CD4-positive, CD25-positive, alpha-beta regulatory T cell (primary cell): ENCODE data around the gene DCPS. TPM values are rescaled to one million over a fixed set of nuclear protein-coding genes. Genes with fewer than 3 reads are reported as not detected.

Experiments
- ATAC-seq, 2 donors: fragments of 150-1000 bp; cut with Tn5 transposase; one replicate each; pipeline ENCODE4 v1.10.0; 2021; ENCODE audit warnings: low read depth in 2 of 2, moderate number of reproducible peaks in 2 of 2, moderate library complexity in 1 of 2
- DNase-seq, 3 donors: peaks; one replicate each; pipeline versions ENCODE4 v3.0.0 to v3.0.0-alpha.2; 2012 to 2022; ENCODE audit warnings: mixed read lengths in 1 of 3
- H3K27ac ChIP-seq: one replicate; pipeline ENCODE4 v1.7.0; 2013; ENCODE audit warnings: mild to moderate bottlenecking, low read length; ENCODE audit not compliant: insufficient read depth, poor library complexity, severe bottlenecking
- H3K27me3 ChIP-seq: one replicate; pipeline ENCODE4 v1.7.0; 2013; ENCODE audit warnings: low read length; ENCODE audit not compliant: control insufficient read depth, insufficient read depth
- H3K36me3 ChIP-seq: one replicate; pipeline ENCODE4 v1.7.0; 2013; ENCODE audit warnings: mild to moderate bottlenecking, low read length, moderate library complexity; ENCODE audit not compliant: control insufficient read depth, insufficient read depth
- H3K4me1 ChIP-seq: 2 replicates; pipeline ENCODE4 v1.7.0; 2013; ENCODE audit warnings: mild to moderate bottlenecking, low read length; ENCODE audit not compliant: insufficient read depth, control insufficient read depth, poor library complexity, severe bottlenecking
- H3K4me3 ChIP-seq: one replicate; pipeline ENCODE4 v1.7.0; 2013; ENCODE audit warnings: low read depth, mild to moderate bottlenecking, low read length, moderate library complexity
- H3K9me3 ChIP-seq, 2 experiments: 1 replicate in 1 of 2; 2 replicates in 1 of 2; pipeline ENCODE4 v1.7.0; 2013; ENCODE audit warnings: low read length in 2 of 2, mild to moderate bottlenecking in 1 of 2, moderate library complexity in 1 of 2; ENCODE audit not compliant: control insufficient read depth in 2 of 2
- H3K27ac Mint-ChIP-seq, 3 donors: one replicate each; pipeline ENCODE4 v1.8.0; 2020 to 2022; ENCODE audit warnings: mild to moderate bottlenecking in 3 of 3, mixed read lengths in 3 of 3, moderate library complexity in 2 of 3
- H3K27me3 Mint-ChIP-seq: one replicate; pipeline ENCODE4 v1.8.0; 2022; ENCODE audit warnings: mild to moderate bottlenecking, mixed read lengths
- H3K36me3 Mint-ChIP-seq: one replicate; pipeline ENCODE4 v1.8.0; 2020; ENCODE audit warnings: mixed read lengths
- H3K4me1 Mint-ChIP-seq, 4 donors: one replicate each; pipeline ENCODE4 v1.8.0; 2020 to 2022; ENCODE audit warnings: mixed read lengths in 4 of 4, mild to moderate bottlenecking in 1 of 4
- H3K4me3 Mint-ChIP-seq, 4 donors: one replicate each; pipeline ENCODE4 v1.8.0; 2020 to 2022; ENCODE audit warnings: mild to moderate bottlenecking in 4 of 4, mixed read lengths in 4 of 4, moderate library complexity in 3 of 4
- H3K9me3 Mint-ChIP-seq, 7 donors: one replicate each; pipeline ENCODE4 v1.8.0; 2020 to 2022; ENCODE audit warnings: mixed read lengths in 7 of 7, mild to moderate bottlenecking in 3 of 7, moderate library complexity in 2 of 7
- polyA plus RNA-seq, 4 donors: library from polyadenylated mRNA; unstranded; fragments of 300-500 nt; fragmentation: Illumina TruSeq; gene quantifications; one replicate each; pipeline ENCODE4 v1.2.3, GENCODE V29; 2021
- total RNA-seq: library from RNA; stranded (reverse); gene quantifications from one replicate; pipeline ENCODE4 v1.2.3, GENCODE V29; 2022

Gene DCPS
- total and polyA plus RNA-seq, 5 donors from 2014 or later: 18.1 to 57.6 (median 47.7) TPM

DNA sequence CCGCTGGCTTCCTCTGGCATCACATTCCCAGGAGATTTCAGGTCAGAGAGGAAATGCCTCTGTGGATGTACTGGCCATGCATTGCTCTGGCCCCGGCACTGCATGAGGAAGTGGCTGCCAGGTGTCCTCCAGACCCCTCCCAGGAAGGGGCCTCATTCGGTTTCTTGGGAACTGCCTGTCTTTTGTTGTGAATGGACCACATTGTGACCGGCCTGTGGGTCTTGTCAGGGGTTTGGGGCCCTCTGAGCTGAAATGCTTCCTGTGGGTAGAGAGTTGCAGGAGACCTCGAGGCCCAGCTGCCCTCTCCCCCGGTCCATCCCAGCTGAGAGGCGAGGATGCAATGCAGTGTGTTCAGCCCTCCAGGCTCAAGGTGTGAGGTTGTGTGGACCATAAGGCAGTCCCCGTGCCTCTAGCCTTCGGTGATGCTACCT, 32.8 kb downstream of the DCPS start:
- no peaks in the 10 kb centered on the region for H3K4me1 ChIP-seq
- no peak for DNase-seq
- ATAC-seq: no peak
- Mint-ChIP-seq H3K27ac (peak overlapping the region in 2 of 3 donors; percentile 61 to 78), H3K36me3 (peaks cover 49% of the 10 kb centered on the region), H3K27me3 (no peaks in the 10 kb centered on the region), H3K4me3 (no peak overlapping the region), H3K4me1 (peaks cover 0 to 8% (median 7%) of the 10 kb centered on the region in 4 donors), H3K9me3 (no peaks in the 10 kb centered on the region)
- H3K27me3 ChIP-seq: no peaks in the 10 kb centered on the region
- peaks cover 63% of the 10 kb centered on the region for H3K36me3 ChIP-seq
- H3K9me3 ChIP-seq: no peaks in the 10 kb centered on the region
- H3K4me3 ChIP-seq: no peak overlapping the region
- H3K27ac ChIP-seq: no peak overlapping the region

DNA sequence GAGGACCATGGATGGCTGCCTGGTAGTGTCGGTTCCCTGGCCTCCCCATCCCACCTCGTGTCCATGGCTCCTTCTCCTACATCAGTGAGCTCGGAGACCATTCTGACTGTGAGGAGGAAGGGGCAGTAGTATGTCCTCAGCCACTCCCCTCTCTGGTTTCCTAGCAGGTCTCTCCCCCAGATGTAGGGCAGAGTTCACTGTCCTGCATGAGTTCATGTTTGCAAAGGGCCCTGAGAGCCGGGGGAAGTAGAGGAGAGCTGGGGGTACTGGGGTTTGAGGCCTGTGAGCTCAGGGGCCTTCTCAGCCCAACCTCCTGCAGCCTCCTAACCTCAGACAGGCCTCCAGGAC, 33.2 kb downstream of the DCPS start:
- Mint-ChIP-seq H3K27me3 (no peaks in the 10 kb centered on the region), H3K4me3 (no peak overlapping the region), H3K36me3 (peaks cover 53% of the 10 kb centered on the region), H3K27ac (no peak overlapping the region), H3K9me3 (no peaks in the 10 kb centered on the region), H3K4me1 (peaks cover 0 to 8% (median 7%) of the 10 kb centered on the region in 4 donors)
- H3K9me3 ChIP-seq: no peaks in the 10 kb centered on the region
- H3K4me3 ChIP-seq: no peak overlapping the region
- no peaks in the 10 kb centered on the region for H3K27me3 ChIP-seq
- DNase-seq (no peak), ATAC-seq (no peak)
- H3K27ac ChIP-seq: no peak overlapping the region
- no peaks in the 10 kb centered on the region for H3K4me1 ChIP-seq
- H3K36me3 ChIP-seq: peaks cover 63% of the 10 kb centered on the region

- ATAC-seq: no peak
- Mint-ChIP-seq H3K4me1 (peaks cover 0 to 8% (median 7%) of the 10 kb centered on the region in 4 donors), H3K4me3 (no peak overlapping the region), H3K36me3 (peaks cover 48% of the 10 kb centered on the region), H3K9me3 (no peaks in the 10 kb centered on the region), H3K27me3 (no peaks in the 10 kb centered on the region), H3K27ac (no peak overlapping the region)
- Histone ChIP-seq H3K4me3 (no peak overlapping the region), H3K27me3 (no peaks in the 10 kb centered on the region), H3K36me3 (peaks cover 61% of the 10 kb centered on the region), H3K4me1 (no peaks in the 10 kb centered on the region), H3K27ac (no peak overlapping the region), H3K9me3 (no peaks in the 10 kb centered on the region)
- no peak for DNase-seq
These were observed 33.8 kb downstream of the DCPS start for GRCh38 chr11:126337474-126338241.

DNA sequence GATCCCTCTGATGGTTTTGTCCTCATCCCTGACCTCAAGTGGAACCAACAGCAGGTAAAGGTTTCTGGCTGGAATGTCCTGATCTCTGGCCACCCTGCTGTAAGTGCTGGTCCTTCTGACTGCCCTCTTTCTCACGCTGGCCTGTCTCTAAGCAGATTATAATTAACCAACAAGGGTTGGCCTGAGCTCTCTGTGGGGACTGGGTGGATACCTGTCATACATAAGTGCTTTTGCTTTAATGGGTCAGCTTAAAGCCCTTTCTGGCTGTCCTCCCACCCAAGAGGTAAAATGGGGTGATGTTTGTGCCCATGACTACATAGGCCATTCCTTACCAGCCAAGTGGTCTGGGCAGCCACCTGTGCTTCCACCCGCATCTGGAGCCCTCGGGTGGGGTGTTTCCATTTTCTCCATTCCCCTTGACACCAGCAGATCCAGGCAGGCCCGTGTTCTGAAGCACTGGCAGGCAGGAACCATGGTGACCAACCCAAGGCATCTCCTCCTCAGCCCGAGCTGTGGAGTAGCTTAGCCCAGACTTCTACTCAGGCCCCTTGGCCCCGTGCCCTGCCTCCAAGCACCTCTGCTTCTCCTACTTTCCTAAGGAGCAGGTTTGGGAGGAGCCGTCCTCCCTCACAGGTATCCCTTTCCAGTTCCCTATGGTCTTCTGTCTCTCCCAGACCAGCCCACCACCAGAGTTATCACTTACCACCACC, 34.6 kb downstream of the DCPS start:
- Histone ChIP-seq H3K27me3 (no peaks in the 10 kb centered on the region), H3K27ac (no peak overlapping the region), H3K4me1 (no peaks in the 10 kb centered on the region), H3K4me3 (no peak overlapping the region), H3K9me3 (no peaks in the 10 kb centered on the region), H3K36me3 (peaks cover 66% of the 10 kb centered on the region)
- no peaks in the 10 kb centered on the region for H3K9me3 Mint-ChIP-seq
- peak overlapping the region in 1 of 3 donors; percentile 25 for H3K27ac Mint-ChIP-seq
- no peak overlapping the region for H3K4me3 Mint-ChIP-seq
- ATAC-seq: no peak
- H3K27me3 Mint-ChIP-seq: no peaks in the 10 kb centered on the region
- DNase-seq: no peak
- H3K36me3 Mint-ChIP-seq: peaks cover 41% of the 10 kb centered on the region
- H3K4me1 Mint-ChIP-seq: peaks cover 0 to 8% (median 4%) of the 10 kb centered on the region in 4 donors

- H3K27ac Mint-ChIP-seq: peak overlapping the region in 1 of 3 donors; percentile 25
- Histone ChIP-seq H3K36me3 (peaks cover 73% of the 10 kb centered on the region), H3K4me3 (no peak overlapping the region), H3K27ac (no peak overlapping the region), H3K4me1 (no peaks in the 10 kb centered on the region), H3K27me3 (no peaks in the 10 kb centered on the region), H3K9me3 (no peaks in the 10 kb centered on the region)
- DNase-seq (no peak), ATAC-seq (no peak)
- no peaks in the 10 kb centered on the region for H3K9me3 Mint-ChIP-seq
- H3K4me3 Mint-ChIP-seq: no peak overlapping the region
- H3K27me3 Mint-ChIP-seq: no peaks in the 10 kb centered on the region
- H3K36me3 Mint-ChIP-seq: peaks cover 40% of the 10 kb centered on the region
- peaks cover 0 to 9% (median 4%) of the 10 kb centered on the region in 4 donors for H3K4me1 Mint-ChIP-seq
These were observed 35.4 kb downstream of the DCPS start for GRCh38 chr11:126339073-126339862.

- H3K4me1 Mint-ChIP-seq: peaks cover 0 to 7% (median 4%) of the 10 kb centered on the region in 4 donors
- Histone ChIP-seq H3K36me3 (peaks cover 78% of the 10 kb centered on the region), H3K4me1 (no peaks in the 10 kb centered on the region), H3K9me3 (no peaks in the 10 kb centered on the region), H3K27me3 (no peaks in the 10 kb centered on the region), H3K4me3 (no peak overlapping the region), H3K27ac (no peak overlapping the region)
- no peak overlapping the region for H3K27ac Mint-ChIP-seq
- H3K9me3 Mint-ChIP-seq: no peaks in the 10 kb centered on the region
- H3K36me3 Mint-ChIP-seq: peaks cover 42% of the 10 kb centered on the region
- H3K27me3 Mint-ChIP-seq: no peaks in the 10 kb centered on the region
- DNase-seq: no peak
- ATAC-seq: no peak
- H3K4me3 Mint-ChIP-seq: no peak overlapping the region
These were observed 36.1 kb downstream of the DCPS start for GRCh38 chr11:126339863-126340434.

GRCh38 chr11:126340960-126341606, 37.2 kb downstream of the DCPS start:
- ATAC-seq (no peak), DNase-seq (no peak)
- Histone ChIP-seq H3K4me3 (no peak overlapping the region), H3K27ac (no peak overlapping the region), H3K27me3 (no peaks in the 10 kb centered on the region), H3K36me3 (peaks cover 84% of the 10 kb centered on the region), H3K4me1 (no peaks in the 10 kb centered on the region), H3K9me3 (no peaks in the 10 kb centered on the region)
- H3K4me1 Mint-ChIP-seq: peaks cover 0 to 8% (median 4%) of the 10 kb centered on the region in 4 donors
- peak overlapping the region in 1 of 3 donors; percentile 67 for H3K27ac Mint-ChIP-seq
- peaks cover 37% of the 10 kb centered on the region for H3K36me3 Mint-ChIP-seq
- H3K9me3 Mint-ChIP-seq: no peaks in the 10 kb centered on the region
- no peaks in the 10 kb centered on the region for H3K27me3 Mint-ChIP-seq
- no peak overlapping the region for H3K4me3 Mint-ChIP-seq
